Kidney epithelial cell (primary cell): ENCODE measurements around the gene ABTB2. TPM values are rescaled to one million over a fixed set of nuclear protein-coding genes. Genes with fewer than 3 reads are reported as not detected.
"Not testable (repeated sequence)": the region's sequence is repeated elsewhere in the genome, so short reads cannot be mapped to it uniquely, and the experiment has no call there.

ENCODE experiments used
- DNase-seq: peaks from one replicate; pipeline ENCODE4 v3.0.0-alpha.2; 2010; ENCODE audit warnings: low read depth
- H3K27me3 ChIP-seq: 2 replicates; pipeline ENCODE4 v1.6.0; 2011; ENCODE audit warnings: low read length; ENCODE audit not compliant: control insufficient read depth, insufficient read depth
- H3K36me3 ChIP-seq: 2 replicates; pipeline ENCODE4 v1.5.1; 2011; ENCODE audit warnings: low read length; ENCODE audit not compliant: control insufficient read depth, insufficient read depth
- H3K4me3 ChIP-seq: 2 replicates; pipeline ENCODE4 v1.5.1; 2011; ENCODE audit warnings: low read depth, mild to moderate bottlenecking, control low read depth, low read length
- CTCF ChIP-seq: IDR thresholded peaks from 2 replicates; pipeline ENCODE4 v1.5.1; 2011; ENCODE audit warnings: mild to moderate bottlenecking, moderate library complexity, low read length, control low read depth, inconsistent platforms; ENCODE audit not compliant: insufficient read depth, poor library complexity, severe bottlenecking
- total RNA-seq: library from RNA; depleted of rRNA; stranded (reverse); fragments of >200 nt; gene quantifications from 2 replicates; pipeline ENCODE4 v1.2.3, GENCODE V29; 2015

The ABTB2 gene
- total RNA-seq, 1 donor from 2014 or later = 26.8 TPM

GRCh38 chr11:34249439-34249838 is 108.4 kb downstream of the ABTB2 start:
- Histone ChIP-seq H3K4me3 (no peak overlapping the region), H3K27me3 (no peaks in the 10 kb centered on the region), H3K36me3 (no peaks in the 10 kb centered on the region)
- no peak for DNase-seq
- TF ChIP-seq CTCF = no peak

- not testable (repeated sequence) for H3K4me3 ChIP-seq, DNase-seq
Measured at GRCh38 chr11:34246511-34246910, 111.3 kb downstream of the ABTB2 start.

GRCh38 chr11:34245041-34245440 is 112.8 kb downstream of the ABTB2 start:
- no peak for TF ChIP-seq CTCF
- H3K27me3 ChIP-seq = no peaks in the 10 kb centered on the region
- no peaks in the 10 kb centered on the region for H3K36me3 ChIP-seq
- no peak for DNase-seq
- no peak overlapping the region for H3K4me3 ChIP-seq

More at GRCh38 chr11:34246511-34246910, 111.3 kb downstream of the ABTB2 start:
- H3K36me3 ChIP-seq, H3K27me3 ChIP-seq: not testable (repeated sequence)

- H3K4me3 ChIP-seq = no peak overlapping the region
Measured at GRCh38 chr11:34243600-34244464, 114.0 kb downstream of the ABTB2 start.

GRCh38 chr11:34242037-34242625 is 115.7 kb downstream of the ABTB2 start:
- H3K36me3 ChIP-seq = no peaks in the 10 kb centered on the region
- no peak for TF ChIP-seq CTCF
- DNase-seq = peak; percentile 60
- H3K27me3 ChIP-seq = no peaks in the 10 kb centered on the region
- H3K4me3 ChIP-seq = no peak overlapping the region

More at GRCh38 chr11:34243600-34244464, 114.0 kb downstream of the ABTB2 start:
- no peaks in the 10 kb centered on the region for H3K27me3 ChIP-seq
- peak; percentile 81 for DNase-seq
- no peaks in the 10 kb centered on the region for H3K36me3 ChIP-seq
- no peak for TF ChIP-seq CTCF

- H3K4me3 ChIP-seq = no peak overlapping the region
- DNase-seq = no peak
- H3K36me3 ChIP-seq = no peaks in the 10 kb centered on the region
- no peak for TF ChIP-seq CTCF
- H3K27me3 ChIP-seq = no peaks in the 10 kb centered on the region
Measured at GRCh38 chr11:34240150-34240494, 117.7 kb downstream of the ABTB2 start.
